ENCODE results near the gene PPP1R3G.
"Not testable (repeated sequence)": the region's sequence is repeated elsewhere in the genome, so short reads cannot be mapped to it uniquely, and the experiment has no call there.

Gene PPP1R3G

GRCh38 chr6:5084781-5085647 is at the start of gene PPP1R3G:
TSS of gene PPP1R3G (plus strand) at chr6:5085341. CDS start at chr6:5085486, 145 bp downstream.
- no peak for DNase-seq (ENCODE audit: low read depth)

GRCh38 chr6:5036269-5036668 is 48.9 kb upstream of the PPP1R3G start:
- DNase-seq (ENCODE audit: low read depth), result no peak

- DNase-seq (ENCODE audit: low read depth), result no peak
These were observed 43.2 kb upstream of the PPP1R3G start for GRCh38 chr6:5041955-5042354.

GRCh38 chr6:5042436-5042835 is 42.7 kb upstream of the PPP1R3G start:
- DNase-seq (ENCODE audit: low read depth), result no peak

- DNase-seq (ENCODE audit: low read depth), result no peak
These were observed 40.3 kb upstream of the PPP1R3G start for GRCh38 chr6:5044866-5045265.

GRCh38 chr6:5045416-5045815 is 39.7 kb upstream of the PPP1R3G start:
- no peak for DNase-seq (ENCODE audit: low read depth)

GRCh38 chr6:5046430-5046829 is 38.7 kb upstream of the PPP1R3G start:
- DNase-seq (ENCODE audit: low read depth), result no peak

GRCh38 chr6:5050009-5050408 is 35.1 kb upstream of the PPP1R3G start:
- DNase-seq (ENCODE audit: low read depth), result no peak

GRCh38 chr6:5051394-5051793 is 33.7 kb upstream of the PPP1R3G start:
- no peak for DNase-seq (ENCODE audit: low read depth)

GRCh38 chr6:5053038-5053437 is 32.1 kb upstream of the PPP1R3G start:
- DNase-seq (ENCODE audit: low read depth), result no peak

- no peak for DNase-seq (ENCODE audit: low read depth)
These were observed 31.3 kb upstream of the PPP1R3G start for GRCh38 chr6:5053864-5054244.

GRCh38 chr6:5054245-5054873 is 30.8 kb upstream of the PPP1R3G start:
- no peak for DNase-seq (ENCODE audit: low read depth)

GRCh38 chr6:5055118-5055517 is 30.0 kb upstream of the PPP1R3G start:
- no peak for DNase-seq (ENCODE audit: low read depth)

- DNase-seq (ENCODE audit: low read depth), result no peak
These were observed 26.9 kb upstream of the PPP1R3G start for GRCh38 chr6:5058254-5058653.

- DNase-seq (ENCODE audit: low read depth), result no peak
These were observed 25.9 kb upstream of the PPP1R3G start for GRCh38 chr6:5059036-5059896.

- not testable (repeated sequence) for DNase-seq (ENCODE audit: low read depth)
These were observed 24.7 kb upstream of the PPP1R3G start for GRCh38 chr6:5060439-5060838.

GRCh38 chr6:5061152-5061551 is 24.0 kb upstream of the PPP1R3G start:
- no peak for DNase-seq (ENCODE audit: low read depth)

GRCh38 chr6:5063617-5064016 is 21.5 kb upstream of the PPP1R3G start:
- no peak for DNase-seq (ENCODE audit: low read depth)

- DNase-seq (ENCODE audit: low read depth), result no peak
These were observed 18.6 kb upstream of the PPP1R3G start for GRCh38 chr6:5066456-5067093.

GRCh38 chr6:5067305-5067704 is 17.8 kb upstream of the PPP1R3G start:
- no peak for DNase-seq (ENCODE audit: low read depth)

GRCh38 chr6:5068153-5068751 is 16.9 kb upstream of the PPP1R3G start:
- no peak for DNase-seq (ENCODE audit: low read depth)

GRCh38 chr6:5071216-5071615 is 13.9 kb upstream of the PPP1R3G start:
- DNase-seq (ENCODE audit: low read depth), result no peak
